ENCODE data around the gene MED4. TPM values are rescaled to one million over a fixed set of nuclear protein-coding genes. Genes with fewer than 3 reads are reported as not detected.

MED4 gene
- total RNA-seq, 1 donor from 2014 or later: 50.4 TPM

GRCh38 chr13:48112896-48113755 lies 18.2 kb upstream of the MED4 start:
- no peaks in the 10 kb centered on the region for H3K4me1 Mint-ChIP-seq
- DNase-seq (no peak), ATAC-seq (ENCODE audit: low read depth) (no peak)
- CTCF ChIA-PET: no interaction called here
- H3K9me3 Mint-ChIP-seq: no peaks in the 10 kb centered on the region
- H3K4me3 Mint-ChIP-seq: no peak overlapping the region
- intact Hi-C loops (cut with micrococcal nuclease): no loop called here
- peaks cover 32% of the 10 kb centered on the region for H3K27me3 Mint-ChIP-seq
- no peaks in the 10 kb centered on the region for H3K36me3 Mint-ChIP-seq (ENCODE audit: low read depth)
- no peak overlapping the region for H3K27ac Mint-ChIP-seq
- POLR2A ChIA-PET: no interaction called here
- no peak for TF ChIP-seq CTCF (IDR thresholded peaks at IDR 0.05)

GRCh38 chr13:48110931-48111721 lies 16.2 kb upstream of the MED4 start:
- Mint-ChIP-seq H3K27ac (no peak overlapping the region), H3K9me3 (no peaks in the 10 kb centered on the region), H3K36me3 (ENCODE audit: low read depth) (no peaks in the 10 kb centered on the region), H3K4me1 (no peaks in the 10 kb centered on the region), H3K27me3 (peaks cover 21% of the 10 kb centered on the region), H3K4me3 (no peak overlapping the region)
- ChIA-PET POLR2A (no interaction called here), CTCF (no interaction called here)
- intact Hi-C loops (cut with micrococcal nuclease): no loop called here
- no peak for ATAC-seq (ENCODE audit: low read depth)
- DNase-seq: no peak
- no peak for TF ChIP-seq CTCF (IDR thresholded peaks at IDR 0.05)

DNA sequence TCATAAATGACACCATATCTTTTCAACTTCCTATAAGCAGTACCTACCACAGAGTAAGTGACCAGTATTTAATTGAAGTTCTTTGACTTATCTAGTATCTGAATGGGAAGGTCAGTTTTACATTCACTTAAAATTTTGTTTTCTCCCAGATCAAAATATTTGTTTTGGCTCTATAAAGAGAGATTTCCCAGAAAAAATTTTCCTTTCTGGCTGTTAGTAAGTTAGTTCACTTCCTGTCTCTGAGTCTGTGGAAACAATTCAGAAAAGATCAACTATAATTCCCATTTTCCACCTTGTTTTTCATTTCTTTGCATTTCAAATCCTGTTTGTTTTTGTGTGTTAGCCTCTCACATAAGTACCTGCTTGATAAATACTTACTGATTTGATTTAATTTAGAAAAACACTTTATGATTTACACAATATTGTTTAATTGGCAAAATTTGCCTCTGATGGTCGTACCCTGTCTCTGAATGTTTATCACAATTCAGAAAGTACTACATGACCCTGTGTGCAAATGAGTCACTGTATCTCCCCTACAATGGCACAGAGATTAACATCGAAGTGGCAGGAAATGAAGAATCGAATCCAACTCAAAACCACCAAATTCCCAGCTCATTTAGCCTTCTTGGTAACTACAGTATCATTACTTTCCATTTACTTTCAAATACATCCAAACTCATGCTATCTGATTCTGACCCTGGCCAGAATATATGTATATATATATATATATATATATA lies 15.4 kb upstream of the MED4 start:
- peaks cover 21% of the 10 kb centered on the region for H3K27me3 Mint-ChIP-seq
- CTCF ChIA-PET: no interaction called here
- DNase-seq (no peak), ATAC-seq (ENCODE audit: low read depth) (no peak)
- H3K27ac Mint-ChIP-seq: no peak overlapping the region
- POLR2A ChIA-PET: no interaction called here
- no peaks in the 10 kb centered on the region for H3K4me1 Mint-ChIP-seq
- no peaks in the 10 kb centered on the region for H3K9me3 Mint-ChIP-seq
- H3K36me3 Mint-ChIP-seq (ENCODE audit: low read depth): no peaks in the 10 kb centered on the region
- H3K4me3 Mint-ChIP-seq: no peak overlapping the region
- intact Hi-C loops (cut with micrococcal nuclease): no loop called here
- TF ChIP-seq CTCF (IDR thresholded peaks at IDR 0.05): no peak

DNA sequence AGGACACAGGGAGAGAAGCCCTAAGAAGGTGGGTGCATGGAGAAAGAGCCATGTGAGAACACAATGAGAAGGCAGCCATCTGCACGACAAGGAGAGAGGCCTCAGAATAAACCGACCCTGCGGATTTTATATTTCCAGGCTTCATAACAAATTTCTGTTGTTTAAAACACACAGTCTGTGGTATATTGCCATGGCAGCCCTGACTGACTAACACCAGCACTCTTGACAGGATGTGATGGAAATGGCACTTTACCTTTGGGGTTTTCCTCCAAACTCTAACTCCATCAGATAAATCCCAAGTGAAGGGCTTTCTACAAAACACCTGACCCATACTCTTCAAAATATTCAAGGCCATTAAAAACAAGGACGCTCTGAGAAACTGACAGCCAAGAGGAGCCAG lies 13.2 kb upstream of the MED4 start:
- H3K4me3 Mint-ChIP-seq: no peak overlapping the region
- no peak for TF ChIP-seq CTCF (IDR thresholded peaks at IDR 0.05)
- no peak for ATAC-seq (ENCODE audit: low read depth)
- H3K27ac Mint-ChIP-seq: no peak overlapping the region
- CTCF ChIA-PET: no interaction called here
- POLR2A ChIA-PET: no interaction called here
- H3K27me3 Mint-ChIP-seq: peaks cover 14% of the 10 kb centered on the region
- no peak for DNase-seq
- intact Hi-C loops (cut with micrococcal nuclease): loop anchor here (2.0 kb wide), 1 partner anchor 15 kb away; no protein-coding TSS in a partner anchor
- no peaks in the 10 kb centered on the region for H3K36me3 Mint-ChIP-seq (ENCODE audit: low read depth)
- H3K4me1 Mint-ChIP-seq: no peaks in the 10 kb centered on the region
- H3K9me3 Mint-ChIP-seq: no peaks in the 10 kb centered on the region

- intact Hi-C loops (cut with micrococcal nuclease): no loop called here
- H3K4me1 Mint-ChIP-seq: peaks cover 20% of the 10 kb centered on the region
- ChIA-PET CTCF (no interaction called here), POLR2A (no interaction called here)
- no peak overlapping the region for H3K4me3 Mint-ChIP-seq
- H3K27ac Mint-ChIP-seq: no peak overlapping the region
- ATAC-seq (ENCODE audit: low read depth) (no peak), DNase-seq (no peak)
- peaks cover 2% of the 10 kb centered on the region for H3K9me3 Mint-ChIP-seq
- TF ChIP-seq CTCF (IDR thresholded peaks at IDR 0.05): no peak
- H3K27me3 Mint-ChIP-seq: peaks cover 9% of the 10 kb centered on the region
- H3K36me3 Mint-ChIP-seq (ENCODE audit: low read depth): peaks cover 11% of the 10 kb centered on the region
Measured at GRCh38 chr13:48097793-48098192, 2.9 kb upstream of the MED4 start.

All from activated B cell treated with CpG ODN at 0.5 μM for 24 hours (primary cell).